ENCODE measurements around the gene MBOAT2.

DNA sequence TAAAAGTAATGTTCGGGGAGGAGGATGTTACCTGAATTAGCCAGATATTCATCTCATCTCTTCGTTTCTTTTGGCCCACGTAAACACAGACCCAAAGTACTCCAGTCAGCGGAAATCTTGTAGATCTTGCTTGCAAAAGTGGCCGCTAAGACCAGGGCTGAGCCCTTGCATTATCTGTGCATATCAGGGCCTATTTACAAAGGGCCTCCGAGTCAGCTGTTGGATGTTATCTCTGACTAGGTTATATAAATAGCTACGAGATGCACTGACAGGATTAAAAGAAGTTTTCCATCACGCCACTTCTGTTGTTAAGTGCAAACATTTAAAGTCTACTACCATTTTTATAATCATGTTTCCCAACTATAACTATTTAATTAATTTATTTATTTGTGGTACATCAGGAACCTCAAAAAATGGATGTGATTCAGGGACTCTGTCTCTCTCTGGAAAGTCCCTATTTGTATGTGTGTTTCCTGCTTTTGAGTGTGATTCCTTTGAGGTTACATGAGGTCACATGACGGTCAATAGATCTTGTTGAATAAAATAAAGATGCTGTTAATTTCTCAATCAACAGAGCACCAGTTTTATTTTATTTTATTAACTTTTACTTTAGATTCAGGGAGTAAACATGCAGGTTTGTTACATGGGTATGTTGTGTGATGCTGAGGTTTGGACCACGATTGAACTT lies 46.8 kb upstream of the MBOAT2 start:
- TF ChIP-seq, protein P1, sequence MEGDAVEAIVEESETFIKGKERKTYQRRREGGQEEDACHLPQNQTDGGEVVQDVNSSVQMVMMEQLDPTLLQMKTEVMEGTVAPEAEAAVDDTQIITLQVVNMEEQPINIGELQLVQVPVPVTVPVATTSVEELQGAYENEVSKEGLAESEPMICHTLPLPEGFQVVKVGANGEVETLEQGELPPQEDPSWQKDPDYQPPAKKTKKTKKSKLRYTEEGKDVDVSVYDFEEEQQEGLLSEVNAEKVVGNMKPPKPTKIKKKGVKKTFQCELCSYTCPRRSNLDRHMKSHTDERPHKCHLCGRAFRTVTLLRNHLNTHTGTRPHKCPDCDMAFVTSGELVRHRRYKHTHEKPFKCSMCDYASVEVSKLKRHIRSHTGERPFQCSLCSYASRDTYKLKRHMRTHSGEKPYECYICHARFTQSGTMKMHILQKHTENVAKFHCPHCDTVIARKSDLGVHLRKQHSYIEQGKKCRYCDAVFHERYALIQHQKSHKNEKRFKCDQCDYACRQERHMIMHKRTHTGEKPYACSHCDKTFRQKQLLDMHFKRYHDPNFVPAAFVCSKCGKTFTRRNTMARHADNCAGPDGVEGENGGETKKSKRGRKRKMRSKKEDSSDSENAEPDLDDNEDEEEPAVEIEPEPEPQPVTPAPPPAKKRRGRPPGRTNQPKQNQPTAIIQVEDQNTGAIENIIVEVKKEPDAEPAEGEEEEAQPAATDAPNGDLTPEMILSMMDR (IDR thresholded peaks at IDR 0.05 in 4 of 5, conservative IDR thresholded peaks at IDR 0.05 in 1 of 5): no peak
- no peak for TF ChIP-seq POLR2A (IDR thresholded peaks at IDR 0.05)
